ENCODE results near the gene REL.

GRCh38 chr2:60948161-60948560, 66.8 kb downstream of the REL start:
- no peak for TF ChIP-seq CTCF (IDR thresholded peaks at IDR 0.05; ENCODE audit: borderline replicate concordance, extremely low read depth, low read length, poor library complexity, severe bottlenecking)
- TF ChIP-seq EZH2 (IDR thresholded peaks at IDR 0.05; ENCODE audit: borderline replicate concordance, low read depth, low read length, severe bottlenecking): no peak

All from DND-41 (cell line).